ENCODE results near the gene SNTB2.

DNA sequence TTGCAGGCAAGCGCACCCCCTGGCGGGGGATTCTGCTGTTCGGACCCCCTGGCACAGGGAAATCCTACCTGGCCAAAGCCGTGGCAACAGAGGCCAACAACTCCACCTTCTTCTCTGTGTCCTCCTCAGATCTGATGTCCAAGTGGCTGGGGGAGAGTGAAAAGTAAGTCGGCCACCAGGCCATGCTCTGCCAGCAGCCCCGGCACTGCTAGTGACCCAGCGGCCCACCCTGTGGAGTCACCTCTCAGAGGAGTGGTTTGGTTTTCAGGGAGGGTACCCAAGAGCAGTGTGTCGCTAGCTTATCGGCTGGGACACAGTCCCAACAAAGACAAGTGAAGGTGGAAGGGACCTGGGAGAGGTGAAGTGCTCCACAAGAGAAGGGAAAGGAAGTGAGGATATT, 132.4 kb downstream of the SNTB2 start:
- TF ChIP-seq, protein P1, sequence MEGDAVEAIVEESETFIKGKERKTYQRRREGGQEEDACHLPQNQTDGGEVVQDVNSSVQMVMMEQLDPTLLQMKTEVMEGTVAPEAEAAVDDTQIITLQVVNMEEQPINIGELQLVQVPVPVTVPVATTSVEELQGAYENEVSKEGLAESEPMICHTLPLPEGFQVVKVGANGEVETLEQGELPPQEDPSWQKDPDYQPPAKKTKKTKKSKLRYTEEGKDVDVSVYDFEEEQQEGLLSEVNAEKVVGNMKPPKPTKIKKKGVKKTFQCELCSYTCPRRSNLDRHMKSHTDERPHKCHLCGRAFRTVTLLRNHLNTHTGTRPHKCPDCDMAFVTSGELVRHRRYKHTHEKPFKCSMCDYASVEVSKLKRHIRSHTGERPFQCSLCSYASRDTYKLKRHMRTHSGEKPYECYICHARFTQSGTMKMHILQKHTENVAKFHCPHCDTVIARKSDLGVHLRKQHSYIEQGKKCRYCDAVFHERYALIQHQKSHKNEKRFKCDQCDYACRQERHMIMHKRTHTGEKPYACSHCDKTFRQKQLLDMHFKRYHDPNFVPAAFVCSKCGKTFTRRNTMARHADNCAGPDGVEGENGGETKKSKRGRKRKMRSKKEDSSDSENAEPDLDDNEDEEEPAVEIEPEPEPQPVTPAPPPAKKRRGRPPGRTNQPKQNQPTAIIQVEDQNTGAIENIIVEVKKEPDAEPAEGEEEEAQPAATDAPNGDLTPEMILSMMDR (IDR thresholded peaks at IDR 0.05 in 4 of 5, conservative IDR thresholded peaks at IDR 0.05 in 1 of 5) = no peak
- no peak for TF ChIP-seq POLR2A (IDR thresholded peaks at IDR 0.05)
